Tibial nerve (tissue), 4 donors: ENCODE results near the gene MAP4K3. TPM values are rescaled to one million over a fixed set of nuclear protein-coding genes. Genes with fewer than 3 reads are reported as not detected.

Source experiments
- DNase-seq, 2 donors: peaks; one replicate each; pipeline ENCODE4 v3.0.0-alpha.2; 2019; ENCODE audit warnings: low spot score in 2 of 2
- H3K27ac ChIP-seq, 4 donors: fragments of 200-600 bp; sonication (generic) in 3 of 4; one replicate each; pipeline ENCODE4 v1.5.1; 2017 to 2019; ENCODE audit warnings: mild to moderate bottlenecking in 1 of 4
- H3K27me3 ChIP-seq, 2 donors: fragments of 200-600 bp; sonication (generic) in 1 of 2; one replicate each; pipeline versions ENCODE4 v1.5.1 to v1.6.0; 2017 to 2019
- H3K36me3 ChIP-seq, 3 donors: fragments of 200-600 bp; sonication (generic); one replicate each; pipeline ENCODE4 v1.5.1; 2018 to 2019
- H3K4me1 ChIP-seq, 4 donors: fragments of 200-600 bp; sonication (generic) in 3 of 4; one replicate each; pipeline ENCODE4 v1.5.1; 2017 to 2019
- H3K4me3 ChIP-seq, 4 donors: fragments of 200-600 bp; sonication (generic) in 3 of 4; one replicate each; pipeline ENCODE4 v1.5.1; 2017 to 2019; ENCODE audit warnings: mild to moderate bottlenecking in 1 of 4, moderate library complexity in 1 of 4
- H3K9me3 ChIP-seq, 4 donors: fragments of 200-600 bp; sonication (generic) in 3 of 4; one replicate each; pipeline ENCODE4 v1.5.1; 2017 to 2019
- EP300 ChIP-seq, 2 donors: sonication (generic); formaldehyde crosslinking; IDR thresholded peaks; one replicate each; pipeline ENCODE4 v1.6.1; 2017; ENCODE audit warnings: antibody characterized with exemption in 2 of 2, mild to moderate bottlenecking in 1 of 2
- POLR2A ChIP-seq, 2 donors: fragments of 450-650 bp; IDR thresholded peaks; one replicate each; pipeline ENCODE4 v1.6.1; 2017; ENCODE audit warnings: antibody characterized with exemption in 2 of 2, mild to moderate bottlenecking in 2 of 2, moderate library complexity in 2 of 2
- WGBS, 2 donors: methylation state at CpG; one replicate each; pipeline ENCODE4 v1.1.5; 2018; 5-methylcytosine and 5-hydroxymethylcytosine counted together
- total RNA-seq, 4 donors: library from RNA; depleted of rRNA; stranded (reverse); fragments of >200 nt; gene quantifications; one replicate each; pipeline ENCODE4 v1.1.0, GENCODE V29; 2016
- TF ChIP-seq, protein P1 (sequence below), 5 experiments: fragments of 200-600 bp in 3 of 5; fragments of 450-650 bp in 2 of 5; sonication (generic) in 3 of 5; IDR thresholded peaks; one replicate each; pipeline ENCODE4 v1.5.1; 2016 to 2019; ENCODE audit warnings: antibody characterized with exemption in 5 of 5, mild to moderate bottlenecking in 3 of 5, moderate library complexity in 2 of 5

MAP4K3 gene
- total RNA-seq, 4 donors from 2014 or later, result 54.4 to 102 (median 60.2) TPM

DNA sequence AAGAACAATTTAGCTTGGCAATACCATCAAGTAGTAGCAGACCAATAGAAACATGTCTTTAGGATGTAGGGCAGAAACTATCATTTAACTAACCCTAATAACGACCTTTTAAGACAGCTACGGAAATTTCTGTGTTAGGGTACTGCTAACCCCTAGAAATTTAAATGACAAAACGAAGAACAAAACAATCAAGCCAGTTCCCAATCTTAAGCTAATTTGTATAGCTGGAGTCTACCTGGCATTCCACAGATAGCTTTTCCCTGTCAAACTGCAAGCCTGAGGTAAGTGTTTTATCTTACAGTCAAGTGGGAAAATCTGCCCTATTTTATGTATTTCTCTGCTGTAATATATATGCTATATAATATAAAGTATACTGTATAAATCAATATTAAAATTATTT, 155.7 kb downstream of the MAP4K3 start:
- WGBS, 2 donors, result 89 to 97% methylated on average over 3 of the region's 3 CpGs
- Histone ChIP-seq H3K4me1 (no peaks in the 10 kb centered on the region), H3K4me3 (no peak overlapping the region), H3K9me3 (no peaks in the 10 kb centered on the region), H3K36me3 (peaks cover 0 to 64% (median 0%) of the 10 kb centered on the region in 3 donors), H3K27ac (no peak overlapping the region), H3K27me3 (no peaks in the 10 kb centered on the region)
- no peak for DNase-seq
- TF ChIP-seq, protein P1, sequence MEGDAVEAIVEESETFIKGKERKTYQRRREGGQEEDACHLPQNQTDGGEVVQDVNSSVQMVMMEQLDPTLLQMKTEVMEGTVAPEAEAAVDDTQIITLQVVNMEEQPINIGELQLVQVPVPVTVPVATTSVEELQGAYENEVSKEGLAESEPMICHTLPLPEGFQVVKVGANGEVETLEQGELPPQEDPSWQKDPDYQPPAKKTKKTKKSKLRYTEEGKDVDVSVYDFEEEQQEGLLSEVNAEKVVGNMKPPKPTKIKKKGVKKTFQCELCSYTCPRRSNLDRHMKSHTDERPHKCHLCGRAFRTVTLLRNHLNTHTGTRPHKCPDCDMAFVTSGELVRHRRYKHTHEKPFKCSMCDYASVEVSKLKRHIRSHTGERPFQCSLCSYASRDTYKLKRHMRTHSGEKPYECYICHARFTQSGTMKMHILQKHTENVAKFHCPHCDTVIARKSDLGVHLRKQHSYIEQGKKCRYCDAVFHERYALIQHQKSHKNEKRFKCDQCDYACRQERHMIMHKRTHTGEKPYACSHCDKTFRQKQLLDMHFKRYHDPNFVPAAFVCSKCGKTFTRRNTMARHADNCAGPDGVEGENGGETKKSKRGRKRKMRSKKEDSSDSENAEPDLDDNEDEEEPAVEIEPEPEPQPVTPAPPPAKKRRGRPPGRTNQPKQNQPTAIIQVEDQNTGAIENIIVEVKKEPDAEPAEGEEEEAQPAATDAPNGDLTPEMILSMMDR (IDR thresholded peaks at IDR 0.05), result no peak
- TF ChIP-seq EP300 (IDR thresholded peaks at IDR 0.05) (no peak), POLR2A (IDR thresholded peaks at IDR 0.05) (no peak)

DNA sequence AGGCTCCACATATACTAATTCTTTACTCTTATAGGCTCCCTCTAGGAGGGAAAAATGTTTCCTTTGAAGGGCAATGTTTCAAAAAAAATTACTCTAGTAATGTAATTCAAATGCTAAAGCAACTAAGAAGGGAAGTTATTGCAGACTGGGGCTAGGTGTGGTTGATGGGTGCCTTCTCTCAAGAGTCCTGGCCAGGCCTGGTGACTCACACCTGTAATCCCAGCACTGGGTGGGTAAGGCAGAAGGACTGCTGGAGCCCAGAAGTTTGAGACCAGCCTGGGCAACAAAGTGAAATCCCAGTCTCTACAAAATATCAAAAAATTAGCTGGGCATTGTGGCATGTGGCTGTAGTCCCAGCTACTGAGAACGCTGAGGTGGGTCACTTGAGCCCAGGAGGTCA, 162.1 kb downstream of the MAP4K3 start:
- TF ChIP-seq EP300 (IDR thresholded peaks at IDR 0.05) (no peak), POLR2A (IDR thresholded peaks at IDR 0.05) (no peak)
- TF ChIP-seq, protein P1 (IDR thresholded peaks at IDR 0.05), result no peak
- DNase-seq, result no peak
- Histone ChIP-seq H3K27me3 (no peaks in the 10 kb centered on the region), H3K9me3 (no peaks in the 10 kb centered on the region), H3K4me1 (no peaks in the 10 kb centered on the region), H3K36me3 (peaks cover 0 to 78% (median 0%) of the 10 kb centered on the region in 3 donors), H3K27ac (no peak overlapping the region), H3K4me3 (no peak overlapping the region)
- 77 to 82% methylated on average over 1 of the region's 1 CpG for WGBS, 2 donors

DNA sequence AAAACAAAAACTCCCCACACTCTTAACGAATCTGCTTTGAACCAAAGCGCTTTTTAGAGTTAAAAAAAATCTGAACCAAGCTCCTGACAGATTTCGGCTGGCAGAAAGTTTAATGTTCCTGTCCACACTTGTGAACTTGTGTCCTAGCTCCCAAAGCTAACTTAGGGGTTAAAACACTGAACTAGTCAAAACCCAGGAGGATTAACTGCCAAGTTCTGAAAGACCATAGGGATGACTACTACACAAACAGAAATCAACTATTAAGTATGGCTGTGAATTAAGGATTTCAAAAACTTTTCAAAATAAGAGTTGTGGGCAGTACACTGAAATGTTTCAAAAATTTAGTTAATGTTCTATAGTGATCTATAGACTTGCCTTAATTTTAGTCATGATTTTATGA, 167.1 kb downstream of the MAP4K3 start:
- no peak for DNase-seq
- no peak for TF ChIP-seq POLR2A (IDR thresholded peaks at IDR 0.05)
- peaks cover 0 to 40% (median 0%) of the 10 kb centered on the region in 3 donors for H3K36me3 ChIP-seq
- no peaks in the 10 kb centered on the region for H3K9me3 ChIP-seq
- 68% methylated on average over 3 of the region's 3 CpGs for WGBS, 2 donors
- no peak overlapping the region for H3K27ac ChIP-seq
- no peaks in the 10 kb centered on the region for H3K4me1 ChIP-seq
- H3K4me3 ChIP-seq, result no peak overlapping the region
- H3K27me3 ChIP-seq, result no peaks in the 10 kb centered on the region

- 88 to 94% methylated on average over 3 of the region's 3 CpGs for WGBS, 2 donors
Observed at GRCh38 chr2:39266916-39267434, 170.1 kb downstream of the MAP4K3 start.

DNA sequence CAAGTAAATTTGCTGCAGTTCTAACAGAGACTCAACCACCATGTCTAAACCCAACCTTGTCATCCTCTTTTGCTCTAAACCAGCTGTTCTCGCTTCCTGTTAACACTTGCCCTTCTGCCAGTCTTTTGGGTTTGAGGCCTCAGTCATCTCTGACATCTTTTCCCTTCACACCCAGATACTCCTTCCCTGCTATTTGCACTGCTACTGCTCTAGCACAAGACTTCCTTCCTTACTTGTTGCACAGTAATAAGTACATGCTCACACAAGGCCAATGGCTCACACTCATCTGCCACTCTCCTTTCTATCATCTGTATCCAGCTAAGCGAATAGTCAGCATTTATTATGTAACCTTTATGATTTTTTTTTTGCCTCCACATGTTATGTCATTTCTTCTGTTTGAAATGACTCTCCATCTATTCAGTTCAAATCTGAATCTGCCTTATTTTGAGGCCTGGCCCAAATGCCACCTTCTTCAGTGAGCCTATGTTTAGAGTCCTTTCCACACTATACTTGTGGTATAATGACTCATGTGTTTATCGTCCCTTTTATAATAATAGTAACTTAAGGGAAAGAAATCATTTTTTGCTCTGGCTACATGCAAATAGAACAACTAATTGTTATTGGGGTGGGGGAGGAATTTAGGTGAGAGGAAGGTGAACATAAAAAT, 170.8 kb downstream of the MAP4K3 start:
- DNase-seq, result no peak
- Histone ChIP-seq H3K9me3 (no peaks in the 10 kb centered on the region), H3K27me3 (no peaks in the 10 kb centered on the region), H3K4me1 (no peaks in the 10 kb centered on the region), H3K27ac (no peak overlapping the region), H3K36me3 (peaks cover 0 to 37% (median 0%) of the 10 kb centered on the region in 3 donors), H3K4me3 (no peak overlapping the region)
- WGBS, 2 donors, result 90 to 95% methylated on average over 3 of the region's 3 CpGs
- TF ChIP-seq EP300 (IDR thresholded peaks at IDR 0.05), result no peak
- TF ChIP-seq POLR2A (IDR thresholded peaks at IDR 0.05), result no peak
- TF ChIP-seq, protein P1 (IDR thresholded peaks at IDR 0.05), result no peak

More at GRCh38 chr2:39266916-39267434, 170.1 kb downstream of the MAP4K3 start:
- DNase-seq, result no peak
- Histone ChIP-seq H3K4me1 (no peaks in the 10 kb centered on the region), H3K9me3 (no peaks in the 10 kb centered on the region), H3K4me3 (no peak overlapping the region), H3K36me3 (peaks cover 0 to 40% (median 0%) of the 10 kb centered on the region in 3 donors), H3K27me3 (no peaks in the 10 kb centered on the region), H3K27ac (no peak overlapping the region)
- TF ChIP-seq POLR2A (IDR thresholded peaks at IDR 0.05), result no peak
- TF ChIP-seq, protein P1 (IDR thresholded peaks at IDR 0.05), result no peak
- TF ChIP-seq EP300 (IDR thresholded peaks at IDR 0.05), result no peak
